ENCODE results near the gene KANK4. TPM values are rescaled to one million over a fixed set of nuclear protein-coding genes. Genes with fewer than 3 reads are reported as not detected.

KANK4 gene
- total RNA-seq, 2 experiments from 2014 or later: not detected

DNA sequence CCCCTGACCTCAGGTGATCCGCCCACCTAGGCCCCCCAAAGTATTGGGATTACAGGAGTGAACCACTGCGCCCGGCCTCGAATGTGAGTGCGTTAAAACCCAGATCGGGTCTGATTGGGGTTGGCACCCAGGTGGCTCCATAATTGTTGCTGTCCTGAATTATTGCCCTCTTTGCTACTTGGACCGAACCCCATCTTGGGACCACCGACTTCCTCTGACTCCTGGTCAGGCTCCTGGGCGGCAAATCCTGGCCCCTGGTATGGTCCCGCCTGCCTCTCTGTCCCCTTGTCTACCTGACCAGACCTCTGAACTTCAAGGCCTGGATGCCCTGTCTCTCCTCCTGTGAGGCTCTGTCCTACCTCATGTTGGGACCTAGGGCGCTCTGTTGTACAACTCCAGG, 91.7 kb downstream of the KANK4 start:
- no peaks in the 10 kb centered on the region for H3K36me3 ChIP-seq (ENCODE audit: insufficient read depth, low read length)
- H3K9me3 ChIP-seq (ENCODE audit: low read length): no peaks in the 10 kb centered on the region
- H3K9me2 ChIP-seq (ENCODE audit: insufficient read depth, low read length): no peaks in the 10 kb centered on the region
- intact Hi-C loops (cut with micrococcal nuclease; ENCODE audit: unreplicated experiment): no loop called here
- H3K4me1 ChIP-seq (ENCODE audit: insufficient read depth, low read length, poor library complexity, severe bottlenecking): no peaks in the 10 kb centered on the region
- POLR2A ChIA-PET: no interaction called here
- TF ChIP-seq EZH2phosphoT487 (IDR thresholded peaks at IDR 0.05; ENCODE audit: borderline replicate concordance, low read depth, low read length): no peak
- TF ChIP-seq, protein P1, sequence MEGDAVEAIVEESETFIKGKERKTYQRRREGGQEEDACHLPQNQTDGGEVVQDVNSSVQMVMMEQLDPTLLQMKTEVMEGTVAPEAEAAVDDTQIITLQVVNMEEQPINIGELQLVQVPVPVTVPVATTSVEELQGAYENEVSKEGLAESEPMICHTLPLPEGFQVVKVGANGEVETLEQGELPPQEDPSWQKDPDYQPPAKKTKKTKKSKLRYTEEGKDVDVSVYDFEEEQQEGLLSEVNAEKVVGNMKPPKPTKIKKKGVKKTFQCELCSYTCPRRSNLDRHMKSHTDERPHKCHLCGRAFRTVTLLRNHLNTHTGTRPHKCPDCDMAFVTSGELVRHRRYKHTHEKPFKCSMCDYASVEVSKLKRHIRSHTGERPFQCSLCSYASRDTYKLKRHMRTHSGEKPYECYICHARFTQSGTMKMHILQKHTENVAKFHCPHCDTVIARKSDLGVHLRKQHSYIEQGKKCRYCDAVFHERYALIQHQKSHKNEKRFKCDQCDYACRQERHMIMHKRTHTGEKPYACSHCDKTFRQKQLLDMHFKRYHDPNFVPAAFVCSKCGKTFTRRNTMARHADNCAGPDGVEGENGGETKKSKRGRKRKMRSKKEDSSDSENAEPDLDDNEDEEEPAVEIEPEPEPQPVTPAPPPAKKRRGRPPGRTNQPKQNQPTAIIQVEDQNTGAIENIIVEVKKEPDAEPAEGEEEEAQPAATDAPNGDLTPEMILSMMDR (conservative IDR thresholded peaks at IDR 0.05; ENCODE audit: low read length): no peak
- no peak for DNase-seq (ENCODE audit: low spot score)
- no peaks in the 10 kb centered on the region for H4K20me1 ChIP-seq (ENCODE audit: insufficient read depth, low read length)
- no peaks in the 10 kb centered on the region for H3K79me2 ChIP-seq (ENCODE audit: insufficient read depth, low read depth, low read length)
- no peak overlapping the region for H2AFZ ChIP-seq (ENCODE audit: low read length)
- H3K4me2 ChIP-seq (ENCODE audit: low read length): no peak overlapping the region
- BruUV-seq (replicated peaks): no TSS peak
- CTCF ChIA-PET (ENCODE audit: unreplicated experiment): no interaction called here
- no peak overlapping the region for H3K4me3 ChIP-seq (ENCODE audit: low read depth, low read length, poor library complexity, severe bottlenecking)
- H3K27ac ChIP-seq (ENCODE audit: low read depth, low read length, poor library complexity, severe bottlenecking): no peak overlapping the region

DNA sequence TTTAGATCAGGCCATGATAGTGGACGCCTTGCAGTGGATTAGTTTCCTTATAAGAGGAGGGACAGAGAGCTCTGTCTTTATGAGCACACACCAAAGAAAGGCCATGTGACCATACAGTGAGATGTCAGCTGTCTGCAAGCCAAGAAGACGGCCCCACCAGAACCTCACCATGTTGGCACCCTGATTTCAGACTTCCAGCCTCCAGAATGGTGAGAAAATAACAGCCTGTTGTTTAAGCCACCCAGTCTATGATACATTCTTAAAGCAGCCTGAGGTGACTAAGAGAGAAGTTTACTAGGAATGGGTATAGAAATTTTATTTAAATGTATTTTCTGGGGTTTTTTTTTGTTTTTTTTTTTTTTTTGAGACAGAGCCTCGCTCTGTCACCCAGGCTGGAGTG, 95.1 kb downstream of the KANK4 start:
- Histone ChIP-seq H3K36me3 (ENCODE audit: insufficient read depth, low read length) (no peaks in the 10 kb centered on the region), H3K9me2 (ENCODE audit: insufficient read depth, low read length) (no peaks in the 10 kb centered on the region), H3K9me3 (ENCODE audit: low read length) (no peaks in the 10 kb centered on the region), H3K79me2 (ENCODE audit: insufficient read depth, low read depth, low read length) (no peaks in the 10 kb centered on the region), H3K4me2 (ENCODE audit: low read length) (no peak overlapping the region), H3K4me3 (ENCODE audit: low read depth, low read length, poor library complexity, severe bottlenecking) (no peak overlapping the region), H4K20me1 (ENCODE audit: insufficient read depth, low read length) (no peaks in the 10 kb centered on the region), H2AFZ (ENCODE audit: low read length) (no peak overlapping the region), H3K4me1 (ENCODE audit: insufficient read depth, low read length, poor library complexity, severe bottlenecking) (no peaks in the 10 kb centered on the region), H3K27ac (ENCODE audit: low read depth, low read length, poor library complexity, severe bottlenecking) (no peak overlapping the region)
- ChIA-PET CTCF (ENCODE audit: unreplicated experiment) (no interaction called here), POLR2A (no interaction called here)
- no peak for DNase-seq (ENCODE audit: low spot score)
- BruUV-seq (replicated peaks): no TSS peak
- intact Hi-C loops (cut with micrococcal nuclease; ENCODE audit: unreplicated experiment): no loop called here
- TF ChIP-seq EZH2phosphoT487 (IDR thresholded peaks at IDR 0.05; ENCODE audit: borderline replicate concordance, low read depth, low read length): no peak
- TF ChIP-seq, protein P1 (conservative IDR thresholded peaks at IDR 0.05; ENCODE audit: low read length): no peak

DNA sequence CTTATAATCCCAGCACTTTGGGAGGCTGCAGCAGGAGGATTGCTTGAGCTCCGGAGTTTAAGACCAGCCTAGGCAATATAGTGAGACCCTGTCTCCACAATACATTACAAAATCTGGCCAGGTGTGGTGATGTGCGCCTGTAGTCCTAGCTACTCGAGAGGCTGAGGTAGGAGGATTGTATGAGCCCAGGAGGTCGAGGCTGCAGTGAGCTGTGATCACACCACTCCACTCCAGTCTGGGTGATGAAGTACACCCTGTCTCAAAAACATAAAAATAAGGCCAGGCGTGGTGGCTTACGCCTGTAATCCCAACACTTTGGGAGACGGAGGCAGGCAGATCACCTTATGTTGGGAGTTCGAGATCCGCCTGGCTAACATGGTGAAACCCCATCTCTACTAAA, 96.9 kb downstream of the KANK4 start:
- no peak overlapping the region for H3K4me3 ChIP-seq (ENCODE audit: low read depth, low read length, poor library complexity, severe bottlenecking)
- intact Hi-C loops (cut with micrococcal nuclease; ENCODE audit: unreplicated experiment): no loop called here
- no peaks in the 10 kb centered on the region for H3K4me1 ChIP-seq (ENCODE audit: insufficient read depth, low read length, poor library complexity, severe bottlenecking)
- no peak overlapping the region for H3K4me2 ChIP-seq (ENCODE audit: low read length)
- no peaks in the 10 kb centered on the region for H3K9me3 ChIP-seq (ENCODE audit: low read length)
- ChIA-PET POLR2A (no interaction called here), CTCF (ENCODE audit: unreplicated experiment) (no interaction called here)
- no peaks in the 10 kb centered on the region for H3K9me2 ChIP-seq (ENCODE audit: insufficient read depth, low read length)
- H3K27ac ChIP-seq (ENCODE audit: low read depth, low read length, poor library complexity, severe bottlenecking): no peak overlapping the region
- no peaks in the 10 kb centered on the region for H3K36me3 ChIP-seq (ENCODE audit: insufficient read depth, low read length)
- no peak for DNase-seq (ENCODE audit: low spot score)
- TF ChIP-seq, protein P1 (conservative IDR thresholded peaks at IDR 0.05; ENCODE audit: low read length): no peak
- no peak for TF ChIP-seq EZH2phosphoT487 (IDR thresholded peaks at IDR 0.05; ENCODE audit: borderline replicate concordance, low read depth, low read length)
- no peaks in the 10 kb centered on the region for H4K20me1 ChIP-seq (ENCODE audit: insufficient read depth, low read length)
- BruUV-seq (replicated peaks): no TSS peak
- no peak overlapping the region for H2AFZ ChIP-seq (ENCODE audit: low read length)
- H3K79me2 ChIP-seq (ENCODE audit: insufficient read depth, low read depth, low read length): no peaks in the 10 kb centered on the region
